HEK293 (cell line): ENCODE results near the gene OPTN.

Source experiments
- CTCF ChIP-seq: fragments of 450-650 bp; formaldehyde crosslinking; IDR thresholded peaks from 2 replicates; pipeline ENCODE4 v1.5.1; 2016; ENCODE audit warnings: missing biosample characterization, missing genetic modification characterization
- GLI2 ChIP-seq: fragments of 450-650 bp; formaldehyde crosslinking; IDR thresholded peaks from 2 replicates; pipeline ENCODE4; 2017; ENCODE audit warnings: missing biosample characterization, missing genetic modification characterization, low read depth, borderline replicate concordance
- GLI4 ChIP-seq: fragments of 450-650 bp; formaldehyde crosslinking; IDR thresholded peaks from 2 replicates; pipeline ENCODE4 v1.5.1; 2016; ENCODE audit warnings: missing biosample characterization, missing genetic modification characterization
- GLIS1 ChIP-seq: fragments of 450-650 bp; formaldehyde crosslinking; IDR thresholded peaks from 2 replicates; pipeline ENCODE4 v1.5.1; 2016; ENCODE audit warnings: missing biosample characterization, missing genetic modification characterization
- SETDB1 ChIP-seq: IDR thresholded peaks from one replicate; pipeline ENCODE4 v1.6.1; 2017; ENCODE audit warnings: mild to moderate bottlenecking, low read length, moderate library complexity, mixed read lengths; ENCODE audit not compliant: insufficient read length
- ZNF140 ChIP-seq: fragments of 450-650 bp; formaldehyde crosslinking; IDR thresholded peaks from 2 replicates; pipeline ENCODE4 v1.5.1; 2016; ENCODE audit warnings: missing biosample characterization, missing genetic modification characterization
- ZNF501 ChIP-seq: fragments of 450-650 bp; formaldehyde crosslinking; IDR thresholded peaks from 2 replicates; pipeline ENCODE4 v1.5.1; 2016; ENCODE audit warnings: missing biosample characterization, missing genetic modification characterization
- ZNF660 ChIP-seq: fragments of 450-650 bp; IDR thresholded peaks from 2 replicates; pipeline ENCODE4 v1.5.1; 2018; ENCODE audit warnings: missing biosample characterization, mild to moderate bottlenecking, missing genetic modification characterization
- TF ChIP-seq, protein P1 (sequence below): fragments of 450-650 bp; formaldehyde crosslinking; IDR thresholded peaks from 2 replicates; pipeline ENCODE4 v1.5.1; 2016; ENCODE audit warnings: missing biosample characterization, missing genetic modification characterization

- no peak for TF ChIP-seq CTCF (tag by site-specific recombination)
- TF ChIP-seq ZNF140 (tag by site-specific recombination): no peak
- no peak for TF ChIP-seq ZNF660
- no peak for TF ChIP-seq GLI4 (tag by site-specific recombination)
- TF ChIP-seq, protein P1, sequence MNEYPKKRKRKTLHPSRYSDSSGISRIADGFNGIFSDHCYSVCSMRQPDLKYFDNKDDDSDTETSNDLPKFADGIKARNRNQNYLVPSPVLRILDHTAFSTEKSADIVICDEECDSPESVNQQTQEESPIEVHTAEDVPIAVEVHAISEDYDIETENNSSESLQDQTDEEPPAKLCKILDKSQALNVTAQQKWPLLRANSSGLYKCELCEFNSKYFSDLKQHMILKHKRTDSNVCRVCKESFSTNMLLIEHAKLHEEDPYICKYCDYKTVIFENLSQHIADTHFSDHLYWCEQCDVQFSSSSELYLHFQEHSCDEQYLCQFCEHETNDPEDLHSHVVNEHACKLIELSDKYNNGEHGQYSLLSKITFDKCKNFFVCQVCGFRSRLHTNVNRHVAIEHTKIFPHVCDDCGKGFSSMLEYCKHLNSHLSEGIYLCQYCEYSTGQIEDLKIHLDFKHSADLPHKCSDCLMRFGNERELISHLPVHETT (tag by site-specific recombination): no peak
- no peak for TF ChIP-seq GLI2 (tag by site-specific recombination)
- TF ChIP-seq SETDB1: no peak
- TF ChIP-seq ZNF501 (tag by site-specific recombination): no peak
- TF ChIP-seq GLIS1 (tag by site-specific recombination): no peak
Observed at GRCh38 chr10:13068071-13068470, 31.9 kb upstream of the OPTN start.
